K562 (cell line): Measurements from ENCODE around the gene ZFAND3.

ENCODE experiments used
- CBX3 ChIP-seq, 2 experiments: IDR thresholded peaks; 1 replicate in 1 of 2; 2 replicates in 1 of 2; pipeline ENCODE4 v1.6.1; 2012; ENCODE audit warnings: inconsistent platforms in 2 of 2, low read length in 2 of 2, borderline replicate concordance in 1 of 2, control low read depth in 1 of 2
- CTCF ChIP-seq, 3 experiments: IDR thresholded peaks in 2 of 3; conservative IDR thresholded peaks in 1 of 3; 2 replicates each; pipeline ENCODE4 v1.5.1; 2011 to 2012; ENCODE audit warnings: low read length in 3 of 3, mild to moderate bottlenecking in 3 of 3, control low read depth in 2 of 3, improper control_type of control experiment in 1 of 3, inconsistent platforms in 1 of 3, low read depth in 1 of 3, mixed read lengths in 1 of 3, moderate library complexity in 1 of 3; ENCODE audit not compliant: insufficient read depth in 2 of 3
- MAFK ChIP-seq: IDR thresholded peaks from 2 replicates; pipeline ENCODE4 v1.6.1; 2011; ENCODE audit warnings: low read length, improper control_type of control experiment
- POLR2AphosphoS2 ChIP-seq: IDR thresholded peaks from 2 replicates; pipeline ENCODE4 v1.6.1; 2012; ENCODE audit warnings: low read length, improper control_type of control experiment
- TAF1 ChIP-seq: IDR thresholded peaks from 2 replicates; pipeline ENCODE4 v1.6.1; 2011; ENCODE audit warnings: mild to moderate bottlenecking, low read length, moderate library complexity; ENCODE audit not compliant: insufficient read depth, control insufficient read depth, severe bottlenecking; ENCODE audit errors: extremely low read depth
- TCF7L2 ChIP-seq: fragments of 150-350 bp; IDR thresholded peaks from 2 replicates; pipeline ENCODE4 v1.6.1; 2016; ENCODE audit warnings: low read depth, mild to moderate bottlenecking, low read length, moderate library complexity
- ZNF592 ChIP-seq: fragments of 450-650 bp; IDR thresholded peaks from 2 replicates; pipeline ENCODE4 v1.6.1; 2017; ENCODE audit warnings: antibody characterized with exemption, mild to moderate bottlenecking
- ZNF609 ChIP-seq: sonication (generic); formaldehyde crosslinking; IDR thresholded peaks from 2 replicates; pipeline ENCODE4 v1.8.1; 2023; ENCODE audit warnings: missing genetic modification reagents, mild to moderate bottlenecking, borderline replicate concordance
- ZNF639 ChIP-seq, 2 experiments: fragments of 200-800 bp in 1 of 2; sonication (Bioruptor generic) in 1 of 2; sonication (generic) in 1 of 2; formaldehyde crosslinking in 1 of 2; IDR thresholded peaks in 1 of 2; conservative IDR thresholded peaks in 1 of 2; 2 replicates each; pipeline versions ENCODE4 v1.5.0 to v1.6.1; 2016 to 2020; ENCODE audit warnings: missing compliant biosample characterization in 1 of 2, missing genetic modification characterization in 1 of 2, missing genetic modification reagents in 1 of 2

- TF ChIP-seq MAFK (no peak), TAF1 (no peak), ZNF592 (no peak), ZNF639 (CRISPR knock-in tag; conservative IDR thresholded peaks at IDR 0.05 in 1 of 2, IDR thresholded peaks at IDR 0.05 in 1 of 2) (no peak), ZNF609 (no peak), TCF7L2 (no peak), CTCF (IDR thresholded peaks at IDR 0.05 in 2 of 3, conservative IDR thresholded peaks at IDR 0.05 in 1 of 3; ENCODE audit: insufficient read depth in 2 of 3, low read depth in 1 of 3, low read length in 3 of 3) (no peak), CBX3 (IDR thresholded peaks at IDR 0.05; ENCODE audit: borderline replicate concordance in 1 of 2, low read length in 2 of 2) (no peak), POLR2AphosphoS2 (no peak)
Observed at GRCh38 chr6:37946057-37946456, 126.5 kb downstream of the ZFAND3 start.
